Mesenchymal stem cell (in vitro differentiated cells and primary cell): Measurements from ENCODE around the gene SNED1.

Experiments
- DNase-seq: peaks from one replicate; pipeline ENCODE4 v3.0.0-alpha.2; 2013
- H2AFZ ChIP-seq: one replicate; pipeline ENCODE4 v1.6.1; 2013; ENCODE audit warnings: low read depth, mild to moderate bottlenecking, control low read depth, inconsistent platforms, low read length, moderate library complexity
- H2AK5ac ChIP-seq: 2 replicates; pipeline ENCODE4 v1.6.1; 2013; ENCODE audit warnings: low read length, moderate library complexity, mild to moderate bottlenecking, inconsistent platforms; ENCODE audit not compliant: severe bottlenecking
- H2BK120ac ChIP-seq: one replicate; pipeline ENCODE4 v1.6.1; 2013; ENCODE audit warnings: low read depth, mild to moderate bottlenecking, inconsistent platforms, low read length, moderate library complexity
- H2BK12ac ChIP-seq, 2 experiments: one replicate each; pipeline ENCODE4 v1.6.1; 2013; ENCODE audit warnings: inconsistent platforms in 2 of 2, low read length in 2 of 2, mild to moderate bottlenecking in 2 of 2, moderate library complexity in 2 of 2, control low read depth in 1 of 2
- H2BK15ac ChIP-seq: one replicate; pipeline ENCODE4 v1.6.1; 2013; ENCODE audit warnings: mild to moderate bottlenecking, low read depth, inconsistent platforms; ENCODE audit not compliant: poor library complexity, severe bottlenecking
- H2BK5ac ChIP-seq: 2 replicates; pipeline ENCODE4 v1.6.1; 2013; ENCODE audit warnings: low read depth, mild to moderate bottlenecking, low read length, control low read depth, inconsistent platforms; ENCODE audit not compliant: poor library complexity, severe bottlenecking
- H3K14ac ChIP-seq, 2 experiments: one replicate each; pipeline ENCODE4 v1.6.1; 2013; ENCODE audit warnings: inconsistent platforms in 2 of 2, low read length in 2 of 2, control low read depth in 1 of 2, mild to moderate bottlenecking in 1 of 2, moderate library complexity in 1 of 2
- H3K18ac ChIP-seq, 2 experiments: one replicate each; pipeline ENCODE4 v1.6.1; 2013; ENCODE audit warnings: inconsistent platforms in 2 of 2, low read length in 2 of 2, control low read depth in 1 of 2, low read depth in 1 of 2, mild to moderate bottlenecking in 1 of 2
- H3K23ac ChIP-seq, 2 experiments: one replicate each; pipeline ENCODE4 v1.6.1; 2013; ENCODE audit warnings: inconsistent platforms in 2 of 2, low read length in 2 of 2, mild to moderate bottlenecking in 2 of 2, moderate library complexity in 2 of 2, control low read depth in 1 of 2
- H3K27ac ChIP-seq: 2 replicates; pipeline ENCODE4 v1.5.1; 2013; ENCODE audit warnings: mild to moderate bottlenecking, moderate library complexity, low read length, control low read depth, inconsistent platforms; ENCODE audit not compliant: poor library complexity, severe bottlenecking
- H3K27me3 ChIP-seq, 2 experiments: 2 replicates each; pipeline versions ENCODE4 v1.6.1 to v1.7.0; 2013; ENCODE audit warnings: low read length in 2 of 2, mild to moderate bottlenecking in 2 of 2, moderate library complexity in 2 of 2, control low read depth in 1 of 2, inconsistent platforms in 1 of 2; ENCODE audit not compliant: control insufficient read depth in 1 of 2, insufficient read depth in 1 of 2
- H3K36me3 ChIP-seq, 2 experiments: 2 replicates each; pipeline versions ENCODE4 v1.6.1 to v1.7.0; 2013; ENCODE audit warnings: low read length in 2 of 2, control low read depth in 1 of 2, inconsistent platforms in 1 of 2, low read depth in 1 of 2, mild to moderate bottlenecking in 1 of 2; ENCODE audit not compliant: insufficient read depth in 2 of 2, control insufficient read depth in 1 of 2
- H3K4ac ChIP-seq, 2 experiments: one replicate each; pipeline ENCODE4 v1.6.1; 2013; ENCODE audit warnings: inconsistent platforms in 2 of 2, low read length in 2 of 2, mild to moderate bottlenecking in 2 of 2, moderate library complexity in 2 of 2, control low read depth in 1 of 2, low read depth in 1 of 2
- H3K4me1 ChIP-seq: 2 replicates; pipeline ENCODE4 v1.6.1; 2013; ENCODE audit warnings: low read depth, low read length, control low read depth; ENCODE audit not compliant: control insufficient read depth, insufficient read depth
- H3K4me2 ChIP-seq: 2 replicates; pipeline ENCODE4 v1.6.1; 2013; ENCODE audit warnings: low read length, mild to moderate bottlenecking, inconsistent platforms; ENCODE audit not compliant: poor library complexity, severe bottlenecking
- H3K4me3 ChIP-seq, 2 experiments: 2 replicates each; pipeline versions ENCODE4 v1.5.1 to v1.7.0; 2013; ENCODE audit warnings: low read length in 2 of 2, mild to moderate bottlenecking in 2 of 2, control low read depth in 1 of 2, low read depth in 1 of 2; ENCODE audit not compliant: insufficient read depth in 1 of 2
- H3K79me1 ChIP-seq: replicated peaks from 2 replicates; pipeline ENCODE4 v1.6.1; 2013; ENCODE audit warnings: mild to moderate bottlenecking, control low read depth, low read length, inconsistent platforms; ENCODE audit not compliant: poor library complexity, severe bottlenecking
- H3K9ac ChIP-seq: 2 replicates; pipeline ENCODE4 v1.7.0; 2013; ENCODE audit warnings: mild to moderate bottlenecking, low read length, moderate library complexity
- H3K9me3 ChIP-seq: 2 replicates; pipeline ENCODE4 v1.7.0; 2013; ENCODE audit warnings: mild to moderate bottlenecking, low read length; ENCODE audit not compliant: control insufficient read depth
- H4K8ac ChIP-seq: one replicate; pipeline ENCODE4 v1.6.1; 2013; ENCODE audit warnings: inconsistent platforms, mild to moderate bottlenecking, low read length, moderate library complexity
- H4K91ac ChIP-seq: one replicate; pipeline ENCODE4 v1.6.1; 2013; ENCODE audit warnings: mild to moderate bottlenecking, low read length, inconsistent platforms
- WGBS: methylation state at CpG from one replicate; pipeline ENCODE4 v1.1.7; 2013; ENCODE audit warnings: mixed read lengths; 5-methylcytosine and 5-hydroxymethylcytosine counted together

The SNED1 gene

DNA sequence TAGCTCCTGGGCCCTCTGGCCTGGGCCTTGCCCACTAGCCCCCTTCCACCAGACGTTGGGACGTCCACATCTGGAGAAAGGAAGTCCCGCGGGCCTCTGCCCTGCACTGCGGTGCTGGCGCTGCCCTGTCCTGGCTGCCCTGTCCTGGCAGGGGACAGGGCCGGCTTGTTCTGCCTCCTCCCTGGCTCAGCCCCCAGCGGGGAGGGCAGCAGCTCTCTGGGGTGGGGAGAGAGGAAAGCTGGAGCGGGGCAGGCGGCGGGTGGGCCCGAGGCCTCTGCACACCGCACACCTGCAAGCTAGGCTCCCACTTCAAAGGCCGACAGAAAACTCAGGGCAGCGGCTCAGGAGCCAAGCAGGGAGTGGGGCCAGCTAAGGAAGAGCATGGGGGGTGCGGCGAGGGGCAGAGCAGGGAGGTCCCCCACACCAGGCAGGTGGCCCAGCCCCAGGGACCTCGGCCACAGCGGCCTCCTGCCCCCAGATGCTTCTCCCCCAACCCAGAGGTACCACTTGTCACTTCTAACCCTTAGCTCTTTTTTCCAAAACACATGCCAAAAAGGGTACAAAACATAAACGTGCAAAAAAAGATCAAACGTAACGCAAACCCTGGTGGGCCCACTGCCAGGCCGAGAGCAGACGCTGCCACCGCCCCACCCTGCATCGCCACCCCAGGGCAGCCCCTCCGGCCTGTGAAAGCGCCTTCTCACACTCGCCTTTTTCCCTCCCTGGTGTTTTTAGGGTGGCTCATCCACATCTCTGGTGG, 13.5 kb downstream of the SNED1 start:
- Histone ChIP-seq H4K8ac (no peak overlapping the region), H3K14ac (no peak overlapping the region), H3K27me3 (no peaks in the 10 kb centered on the region), H2AK5ac (no peak overlapping the region), H3K79me1 (no peaks in the 10 kb centered on the region), H3K27ac (no peak overlapping the region), H2BK120ac (no peak overlapping the region), H3K4ac (no peak overlapping the region), H3K18ac (no peak overlapping the region), H2BK12ac (no peak overlapping the region), H2BK5ac (no peak overlapping the region), H3K4me1 (peaks cover 26% of the 10 kb centered on the region), H3K9me3 (no peaks in the 10 kb centered on the region), H3K9ac (no peak overlapping the region), H2AFZ (no peak overlapping the region), H3K23ac (no peak overlapping the region), H3K36me3 (peaks cover 0 to 71% of the 10 kb centered on the region in 2 experiments), H2BK15ac (no peak overlapping the region), H4K91ac (no peak overlapping the region), H3K4me3 (no peak overlapping the region), H3K4me2 (no peak overlapping the region)
- DNase-seq, result no peak
- WGBS, result 88% methylated on average over 28 of the region's 29 CpGs

GRCh38 chr2:241014224-241014623, 15.8 kb downstream of the SNED1 start:
- no peak overlapping the region for H2BK120ac ChIP-seq

DNA sequence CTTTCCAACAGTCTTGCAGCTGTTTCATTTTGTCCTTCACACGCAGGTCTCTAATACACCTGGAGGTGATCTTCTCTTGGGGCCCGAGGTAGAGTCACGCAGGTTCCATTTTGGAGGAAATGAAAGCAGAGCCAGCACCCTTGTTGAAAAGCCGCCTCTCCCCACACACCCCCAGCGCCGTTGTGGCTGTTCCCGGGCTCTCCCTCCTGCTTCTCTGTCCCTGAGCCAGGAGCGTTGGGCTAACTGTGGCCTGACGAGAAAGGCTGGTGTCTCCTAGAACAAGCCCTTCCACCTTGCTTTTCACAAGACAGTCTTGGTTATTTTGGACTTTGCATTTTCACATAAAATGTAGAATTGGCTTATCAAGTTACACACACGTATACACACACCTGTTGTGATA, 16.3 kb downstream of the SNED1 start:
- Histone ChIP-seq H3K14ac (no peak overlapping the region), H2BK12ac (no peak overlapping the region)
- 86% methylated on average over 8 of the region's 10 CpGs for WGBS

More at GRCh38 chr2:241014224-241014623, 15.8 kb downstream of the SNED1 start:
- Histone ChIP-seq H3K27ac (no peak overlapping the region), H3K14ac (no peak overlapping the region), H3K79me1 (no peaks in the 10 kb centered on the region), H3K4me1 (peaks cover 22% of the 10 kb centered on the region), H2AFZ (no peak overlapping the region), H3K23ac (no peak overlapping the region), H3K4me3 (peak overlapping the region in 1 of 2 experiments; percentile 10), H3K9me3 (no peaks in the 10 kb centered on the region), H4K8ac (no peak overlapping the region), H2BK12ac (no peak overlapping the region), H3K4ac (no peak overlapping the region), H3K4me2 (no peak overlapping the region), H3K27me3 (no peaks in the 10 kb centered on the region), H3K9ac (no peak overlapping the region), H2BK5ac (no peak overlapping the region), H3K18ac (no peak overlapping the region), H3K36me3 (peaks cover 0 to 72% of the 10 kb centered on the region in 2 experiments), H2AK5ac (no peak overlapping the region), H2BK15ac (no peak overlapping the region), H4K91ac (no peak overlapping the region)
- WGBS, result 90% methylated on average over 6 of the region's 6 CpGs
- no peak for DNase-seq

GRCh38 chr2:241015439-241015838, 17.0 kb downstream of the SNED1 start:
- Histone ChIP-seq H2AK5ac (no peak overlapping the region), H3K4me2 (no peak overlapping the region), H3K18ac (no peak overlapping the region), H3K14ac (no peak overlapping the region), H3K4me3 (no peak overlapping the region), H2BK120ac (no peak overlapping the region), H3K27ac (no peak overlapping the region), H3K27me3 (no peaks in the 10 kb centered on the region), H3K9ac (no peak overlapping the region), H2AFZ (no peak overlapping the region), H3K4me1 (peaks cover 10% of the 10 kb centered on the region), H2BK15ac (no peak overlapping the region), H4K8ac (no peak overlapping the region), H4K91ac (no peak overlapping the region), H2BK12ac (no peak overlapping the region), H3K23ac (no peak overlapping the region), H3K4ac (no peak overlapping the region), H3K79me1 (no peaks in the 10 kb centered on the region), H3K9me3 (no peaks in the 10 kb centered on the region), H3K36me3 (peaks cover 0 to 81% of the 10 kb centered on the region in 2 experiments), H2BK5ac (no peak overlapping the region)
- DNase-seq, result no peak
- 95% methylated on average over 13 of the region's 13 CpGs for WGBS

More for the DNA sequence above, 16.3 kb downstream of the SNED1 start:
- no peak overlapping the region for H2BK15ac ChIP-seq
- H3K27ac ChIP-seq, result no peak overlapping the region
- no peak overlapping the region for H3K4me3 ChIP-seq
- H2BK5ac ChIP-seq, result no peak overlapping the region
- H3K4me2 ChIP-seq, result no peak overlapping the region
- peaks cover 17% of the 10 kb centered on the region for H3K4me1 ChIP-seq
- H3K9me3 ChIP-seq, result no peaks in the 10 kb centered on the region
- H4K8ac ChIP-seq, result no peak overlapping the region
- no peak overlapping the region for H2AFZ ChIP-seq
- H3K4ac ChIP-seq, result no peak overlapping the region
- no peak overlapping the region for H2AK5ac ChIP-seq
- no peak overlapping the region for H3K18ac ChIP-seq
- H4K91ac ChIP-seq, result no peak overlapping the region
- no peaks in the 10 kb centered on the region for H3K27me3 ChIP-seq
- H2BK120ac ChIP-seq, result no peak overlapping the region
- H3K79me1 ChIP-seq, result no peaks in the 10 kb centered on the region
- DNase-seq, result no peak
- H3K9ac ChIP-seq, result no peak overlapping the region
- no peak overlapping the region for H3K23ac ChIP-seq
- peaks cover 0 to 74% of the 10 kb centered on the region in 2 experiments for H3K36me3 ChIP-seq
